Naive thymus-derived CD8-positive, alpha-beta T cell (primary cell): ENCODE results near the gene LYRM4. TPM values are rescaled to one million over a fixed set of nuclear protein-coding genes. Genes with fewer than 3 reads are reported as not detected.

ENCODE experiments used
- ATAC-seq, 2 donors: fragments of 150-1000 bp; cut with Tn5 transposase in 1 of 2; sonication (Bioruptor Pico), chemical (Tn5 transposase) in 1 of 2; 1 replicate in 1 of 2; 2 replicates in 1 of 2; pipeline ENCODE4 v1.10.0; 2021; ENCODE audit warnings: mild to moderate bottlenecking in 2 of 2, moderate library complexity in 2 of 2
- POLR2A ChIA-PET: fragments of 350-600 bp; sonication (Branson Sonifier 250); formaldehyde crosslinking; loops from one replicate; lab custom pipeline; 2021; ENCODE audit warnings: antibody characterized with exemption; lab: Charles Lee
- DNase-seq, 10 donors: peaks; one replicate each; pipeline versions ENCODE4 v3.0.0 to v3.0.0-alpha.2; 2020 to 2022
- H3K27ac Mint-ChIP-seq, 10 donors: one replicate each; pipeline ENCODE4 v1.8.0; 2020 to 2022; ENCODE audit warnings: mild to moderate bottlenecking in 10 of 10, mixed read lengths in 10 of 10, moderate library complexity in 4 of 10, inconsistent platforms in 1 of 10
- H3K27me3 Mint-ChIP-seq, 5 donors: one replicate each; pipeline ENCODE4 v1.8.0; 2021 to 2022; ENCODE audit warnings: mixed read lengths in 5 of 5
- H3K36me3 Mint-ChIP-seq, 3 donors: one replicate each; pipeline ENCODE4 v1.8.0; 2020 to 2022; ENCODE audit warnings: mixed read lengths in 3 of 3, mild to moderate bottlenecking in 2 of 3, inconsistent platforms in 1 of 3
- H3K4me1 Mint-ChIP-seq, 4 donors: one replicate each; pipeline ENCODE4 v1.8.0; 2021 to 2022; ENCODE audit warnings: mixed read lengths in 4 of 4
- H3K4me3 Mint-ChIP-seq, 10 donors: one replicate each; pipeline ENCODE4 v1.8.0; 2020 to 2022; ENCODE audit warnings: mild to moderate bottlenecking in 10 of 10, mixed read lengths in 10 of 10, moderate library complexity in 6 of 10, inconsistent platforms in 1 of 10
- H3K9me3 Mint-ChIP-seq, 9 donors: one replicate each; pipeline ENCODE4 v1.8.0; 2020 to 2022; ENCODE audit warnings: mixed read lengths in 9 of 9, mild to moderate bottlenecking in 3 of 9, inconsistent platforms in 1 of 9, moderate library complexity in 1 of 9
- polyA plus RNA-seq, 3 donors: library from polyadenylated mRNA; unstranded; fragments of 300-500 nt; fragmentation: Illumina TruSeq; gene quantifications; one replicate each; pipeline ENCODE4 v1.2.3, GENCODE V29; 2021
- total RNA-seq, 8 experiments: library from RNA in 2 of 8; stranded (reverse) in 2 of 8; gene quantifications; one replicate each; pipeline ENCODE4 v1.2.3 and lab custom pipeline; 2021 to 2026

LYRM4 gene
- total and polyA plus RNA-seq, 5 experiments from 2014 or later, result 27.8 to 56.8 (median 52.3) TPM

GRCh38 chr6:5191722-5192121 lies 69.0 kb downstream of the LYRM4 start:
- Mint-ChIP-seq H3K4me1 (peaks cover 0 to 13% (median 6%) of the 10 kb centered on the region in 4 donors), H3K4me3 (no peak overlapping the region), H3K9me3 (no peaks in the 10 kb centered on the region), H3K36me3 (peaks cover 0 to 10% (median 6%) of the 10 kb centered on the region in 3 donors), H3K27ac (no peak overlapping the region), H3K27me3 (no peaks in the 10 kb centered on the region)
- POLR2A ChIA-PET, result no interaction called here
- ATAC-seq, result no peak
- DNase-seq, result no peak

GRCh38 chr6:5191222-5191621 lies 69.5 kb downstream of the LYRM4 start:
- POLR2A ChIA-PET, result no interaction called here
- no peak overlapping the region for H3K4me3 Mint-ChIP-seq
- H3K27ac Mint-ChIP-seq, result no peak overlapping the region
- DNase-seq (no peak), ATAC-seq (no peak)
- H3K9me3 Mint-ChIP-seq, result no peaks in the 10 kb centered on the region
- H3K4me1 Mint-ChIP-seq, result peaks cover 0 to 13% (median 6%) of the 10 kb centered on the region in 4 donors
- H3K27me3 Mint-ChIP-seq, result no peaks in the 10 kb centered on the region
- H3K36me3 Mint-ChIP-seq, result peaks cover 0 to 10% (median 6%) of the 10 kb centered on the region in 3 donors

- no peak overlapping the region for H3K27ac Mint-ChIP-seq
- no peak for ATAC-seq
- H3K4me1 Mint-ChIP-seq, result peaks cover 0 to 10% (median 3%) of the 10 kb centered on the region in 4 donors
- H3K4me3 Mint-ChIP-seq, result no peak overlapping the region
- H3K36me3 Mint-ChIP-seq, result peaks cover 0 to 13% (median 5%) of the 10 kb centered on the region in 3 donors
- POLR2A ChIA-PET, result no interaction called here
- H3K9me3 Mint-ChIP-seq, result no peaks in the 10 kb centered on the region
- no peaks in the 10 kb centered on the region for H3K27me3 Mint-ChIP-seq
- no peak for DNase-seq
These were observed 70.2 kb downstream of the LYRM4 start for GRCh38 chr6:5190507-5190906.

GRCh38 chr6:5188646-5189045 lies 72.1 kb downstream of the LYRM4 start:
- H3K4me3 Mint-ChIP-seq, result no peak overlapping the region
- ATAC-seq (no peak), DNase-seq (no peak)
- H3K4me1 Mint-ChIP-seq, result peaks cover 0 to 17% (median 6%) of the 10 kb centered on the region in 4 donors
- H3K27ac Mint-ChIP-seq, result no peak overlapping the region
- H3K27me3 Mint-ChIP-seq, result no peaks in the 10 kb centered on the region
- POLR2A ChIA-PET, result interaction anchor here (0.8 kb wide), 1 partner anchor 14 kb away, joined by 3 read pairs; no protein-coding TSS in a partner anchor
- no peaks in the 10 kb centered on the region for H3K9me3 Mint-ChIP-seq
- H3K36me3 Mint-ChIP-seq, result peaks cover 0 to 13% (median 3%) of the 10 kb centered on the region in 3 donors

- Mint-ChIP-seq H3K4me1 (peaks cover 0 to 16% (median 12%) of the 10 kb centered on the region in 4 donors), H3K4me3 (no peak overlapping the region), H3K27me3 (no peaks in the 10 kb centered on the region), H3K27ac (peak overlapping the region in 1 of 10 donors; percentile 53), H3K36me3 (peaks cover 0 to 9% (median 0%) of the 10 kb centered on the region in 3 donors), H3K9me3 (no peaks in the 10 kb centered on the region)
- DNase-seq, result no peak
- no peak for ATAC-seq
- POLR2A ChIA-PET, result no interaction called here
These were observed 75.9 kb downstream of the LYRM4 start for GRCh38 chr6:5184878-5185277.

GRCh38 chr6:5184218-5184617 lies 76.5 kb downstream of the LYRM4 start:
- ATAC-seq, result no peak
- Mint-ChIP-seq H3K27me3 (no peaks in the 10 kb centered on the region), H3K4me1 (peaks cover 5 to 21% (median 16%) of the 10 kb centered on the region in 4 donors), H3K9me3 (no peaks in the 10 kb centered on the region), H3K4me3 (no peak overlapping the region), H3K27ac (no peak overlapping the region), H3K36me3 (peaks cover 0 to 9% (median 0%) of the 10 kb centered on the region in 3 donors)
- POLR2A ChIA-PET, result no interaction called here
- no peak for DNase-seq

- DNase-seq, result no peak
- H3K36me3 Mint-ChIP-seq, result peaks cover 0 to 9% (median 0%) of the 10 kb centered on the region in 3 donors
- H3K9me3 Mint-ChIP-seq, result no peaks in the 10 kb centered on the region
- peak overlapping the region in 3 of 10 donors; percentile 9 to 48 (median 44) for H3K27ac Mint-ChIP-seq
- POLR2A ChIA-PET, result no interaction called here
- no peak for ATAC-seq
- H3K27me3 Mint-ChIP-seq, result no peaks in the 10 kb centered on the region
- H3K4me1 Mint-ChIP-seq, result peaks cover 21 to 42% (median 32%) of the 10 kb centered on the region in 4 donors
- no peak overlapping the region for H3K4me3 Mint-ChIP-seq
These were observed 79.0 kb downstream of the LYRM4 start for GRCh38 chr6:5181510-5182317.

- ATAC-seq (no peak), DNase-seq (no peak)
- POLR2A ChIA-PET, result no interaction called here
- Mint-ChIP-seq H3K4me1 (peaks cover 27 to 52% (median 42%) of the 10 kb centered on the region in 4 donors), H3K4me3 (no peak overlapping the region), H3K27ac (peak overlapping the region in 4 of 10 donors; percentile 6 to 47 (median 34)), H3K27me3 (no peaks in the 10 kb centered on the region), H3K36me3 (peaks cover 0 to 4% (median 0%) of the 10 kb centered on the region in 3 donors), H3K9me3 (no peaks in the 10 kb centered on the region)
These were observed 80.1 kb downstream of the LYRM4 start for GRCh38 chr6:5180636-5181035.

GRCh38 chr6:5179917-5180316 lies 80.8 kb downstream of the LYRM4 start:
- H3K27ac Mint-ChIP-seq, result peak overlapping the region in 3 of 10 donors; percentile 37 to 96 (median 83)
- H3K4me1 Mint-ChIP-seq, result peaks cover 27 to 53% (median 48%) of the 10 kb centered on the region in 4 donors
- DNase-seq, result no peak
- no peaks in the 10 kb centered on the region for H3K27me3 Mint-ChIP-seq
- no peak overlapping the region for H3K4me3 Mint-ChIP-seq
- ATAC-seq, result no peak
- H3K9me3 Mint-ChIP-seq, result no peaks in the 10 kb centered on the region
- POLR2A ChIA-PET, result no interaction called here
- no peaks in the 10 kb centered on the region for H3K36me3 Mint-ChIP-seq

GRCh38 chr6:5178806-5179205 lies 81.9 kb downstream of the LYRM4 start:
- peak overlapping the region in 8 of 10 donors; percentile 40 to 72 (median 59) for H3K4me3 Mint-ChIP-seq
- peak in 2 of 10 donors; percentile 25 to 30 for DNase-seq
- no peak for ATAC-seq
- no peaks in the 10 kb centered on the region for H3K27me3 Mint-ChIP-seq
- no peaks in the 10 kb centered on the region for H3K9me3 Mint-ChIP-seq
- POLR2A ChIA-PET, result interaction anchor here (0.7 to 2.7 kb wide), 4 partner anchors 12 to 82 kb away, joined by 3 to 13 read pairs (median 5); partner anchors contain the start of genes FARS2 and LYRM4
- peak overlapping the region in 7 of 10 donors; percentile 6 to 96 (median 64) for H3K27ac Mint-ChIP-seq
- no peaks in the 10 kb centered on the region for H3K36me3 Mint-ChIP-seq
- peaks cover 31 to 62% (median 57%) of the 10 kb centered on the region in 4 donors for H3K4me1 Mint-ChIP-seq

GRCh38 chr6:5175635-5176034 lies 85.1 kb downstream of the LYRM4 start:
- no peaks in the 10 kb centered on the region for H3K9me3 Mint-ChIP-seq
- no peaks in the 10 kb centered on the region for H3K36me3 Mint-ChIP-seq
- POLR2A ChIA-PET, result interaction anchor here (0.6 to 3.1 kb wide), 2 partner anchors 71 to 85 kb away, joined by 3 to 19 read pairs; partner anchors contain the start of genes FARS2 and LYRM4
- H3K27me3 Mint-ChIP-seq, result no peaks in the 10 kb centered on the region
- DNase-seq (no peak), ATAC-seq (no peak)
- H3K4me1 Mint-ChIP-seq, result peaks cover 33 to 81% (median 69%) of the 10 kb centered on the region in 4 donors
- H3K4me3 Mint-ChIP-seq, result peak overlapping the region; percentile 50 to 82 (median 76)
- peak overlapping the region; percentile 87 to 96 (median 92) for H3K27ac Mint-ChIP-seq

- Mint-ChIP-seq H3K36me3 (no peaks in the 10 kb centered on the region), H3K4me3 (peak overlapping the region; percentile 53 to 82 (median 76)), H3K4me1 (peaks cover 31 to 77% (median 65%) of the 10 kb centered on the region in 4 donors), H3K27ac (peak overlapping the region; percentile 87 to 96 (median 92)), H3K27me3 (no peaks in the 10 kb centered on the region), H3K9me3 (no peaks in the 10 kb centered on the region)
- DNase-seq (peak in 3 of 10 donors; percentile 8 to 50 (median 41)), ATAC-seq (peak; percentile 38 to 62)
- POLR2A ChIA-PET, result interaction anchor here (0.6 to 3.1 kb wide), 5 partner anchors 20 to 398 kb away, joined by 3 to 19 read pairs (median 3); partner anchors contain the start of genes CDYL, FARS2 and LYRM4
These were observed 85.8 kb downstream of the LYRM4 start for GRCh38 chr6:5174756-5175549.
